ENCODE measurements around the gene RPL27. TPM values are rescaled to one million over a fixed set of nuclear protein-coding genes. Genes with fewer than 3 reads are reported as not detected.

RPL27 gene
- total RNA-seq, 4 donors from 2014 or later: 635 to 7,543 (median 1,847) TPM

DNA sequence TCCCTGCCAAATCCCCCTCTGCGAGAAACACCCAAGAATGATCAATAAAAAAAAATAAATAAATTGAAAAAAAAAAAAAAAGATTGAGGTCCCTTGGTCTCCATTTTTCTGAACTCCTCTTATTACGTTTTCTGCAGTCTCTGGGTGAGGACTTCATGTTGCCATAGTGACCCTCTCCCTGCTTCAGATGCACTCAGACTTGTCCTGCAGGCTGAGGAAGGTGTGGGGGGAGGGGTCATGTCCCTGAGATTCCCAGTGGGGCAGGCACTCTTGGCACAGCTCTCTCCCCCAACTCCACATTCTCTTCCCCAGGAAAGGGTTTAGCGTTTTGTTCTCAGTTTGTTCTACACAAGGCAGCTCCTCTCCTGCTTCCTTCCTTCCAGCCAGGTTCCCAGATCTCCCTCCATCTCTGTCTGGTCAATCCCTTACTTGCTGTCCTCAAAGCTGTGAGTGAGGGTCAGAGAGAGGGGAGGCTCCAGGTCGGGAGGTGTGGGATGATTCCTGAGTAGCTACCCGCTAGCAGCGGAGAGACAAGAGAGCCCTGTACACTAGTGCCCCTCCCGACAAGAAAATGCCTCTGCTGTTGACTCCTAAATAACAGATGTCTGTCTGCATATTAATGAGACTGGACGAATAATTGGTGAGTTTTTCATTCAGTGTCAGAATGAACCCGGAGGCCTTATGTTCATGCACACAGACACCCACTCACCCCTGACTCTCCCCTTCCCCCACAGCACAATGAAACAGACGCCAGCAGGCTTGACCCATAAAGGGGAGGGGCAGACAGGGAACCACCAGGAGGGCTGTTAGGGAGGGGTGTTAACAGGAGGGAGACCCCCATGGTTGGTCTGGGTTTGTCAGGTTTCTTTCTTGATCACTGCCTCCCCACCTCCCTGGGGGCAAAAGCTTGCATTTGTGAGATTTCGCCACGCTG is 36.0 kb downstream of the RPL27 start:
- Histone ChIP-seq H3K36me3 (no peaks in the 10 kb centered on the region), H3K4me1 (no peaks in the 10 kb centered on the region), H3K9me3 (no peaks in the 10 kb centered on the region), H3K4me3 (no peak overlapping the region), H3K27me3 (no peaks in the 10 kb centered on the region), H3K27ac (no peak overlapping the region)
- intact Hi-C loops (cut with DNase I; ENCODE audit: low total_unique reads): no loop called here
- DNase-seq: no peak
- TF ChIP-seq POLR2A (IDR thresholded peaks at IDR 0.05): no peak
- TF ChIP-seq, protein P1, sequence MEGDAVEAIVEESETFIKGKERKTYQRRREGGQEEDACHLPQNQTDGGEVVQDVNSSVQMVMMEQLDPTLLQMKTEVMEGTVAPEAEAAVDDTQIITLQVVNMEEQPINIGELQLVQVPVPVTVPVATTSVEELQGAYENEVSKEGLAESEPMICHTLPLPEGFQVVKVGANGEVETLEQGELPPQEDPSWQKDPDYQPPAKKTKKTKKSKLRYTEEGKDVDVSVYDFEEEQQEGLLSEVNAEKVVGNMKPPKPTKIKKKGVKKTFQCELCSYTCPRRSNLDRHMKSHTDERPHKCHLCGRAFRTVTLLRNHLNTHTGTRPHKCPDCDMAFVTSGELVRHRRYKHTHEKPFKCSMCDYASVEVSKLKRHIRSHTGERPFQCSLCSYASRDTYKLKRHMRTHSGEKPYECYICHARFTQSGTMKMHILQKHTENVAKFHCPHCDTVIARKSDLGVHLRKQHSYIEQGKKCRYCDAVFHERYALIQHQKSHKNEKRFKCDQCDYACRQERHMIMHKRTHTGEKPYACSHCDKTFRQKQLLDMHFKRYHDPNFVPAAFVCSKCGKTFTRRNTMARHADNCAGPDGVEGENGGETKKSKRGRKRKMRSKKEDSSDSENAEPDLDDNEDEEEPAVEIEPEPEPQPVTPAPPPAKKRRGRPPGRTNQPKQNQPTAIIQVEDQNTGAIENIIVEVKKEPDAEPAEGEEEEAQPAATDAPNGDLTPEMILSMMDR (IDR thresholded peaks at IDR 0.05): no peak

DNA sequence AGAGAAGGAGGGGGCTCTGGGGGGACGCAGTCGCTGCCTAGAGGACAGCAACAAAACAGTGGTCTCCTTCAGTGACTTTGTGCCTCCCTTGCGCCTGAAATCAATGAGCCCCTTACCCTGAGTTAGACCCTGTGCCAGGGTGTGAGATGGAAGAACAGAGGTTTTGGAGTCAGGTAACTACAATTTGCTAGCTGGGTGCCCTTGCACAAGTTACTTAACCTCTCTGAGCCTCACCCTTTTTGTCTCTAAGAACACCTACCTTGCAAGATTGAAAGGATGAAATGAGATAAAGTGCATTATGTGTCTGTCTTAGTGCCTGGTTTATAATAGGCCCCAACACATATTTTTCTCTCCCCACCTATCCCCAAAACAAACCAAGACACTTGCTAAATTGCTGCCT is 36.7 kb downstream of the RPL27 start:
- no peak overlapping the region for H3K4me3 ChIP-seq
- H3K4me1 ChIP-seq: no peaks in the 10 kb centered on the region
- H3K9me3 ChIP-seq: no peaks in the 10 kb centered on the region
- no peaks in the 10 kb centered on the region for H3K36me3 ChIP-seq
- no peak for DNase-seq
- no peak overlapping the region for H3K27ac ChIP-seq
- no peaks in the 10 kb centered on the region for H3K27me3 ChIP-seq
- no peak for TF ChIP-seq POLR2A (IDR thresholded peaks at IDR 0.05)
- TF ChIP-seq, protein P1 (IDR thresholded peaks at IDR 0.05): no peak
- intact Hi-C loops (cut with DNase I; ENCODE audit: low total_unique reads): no loop called here

DNA sequence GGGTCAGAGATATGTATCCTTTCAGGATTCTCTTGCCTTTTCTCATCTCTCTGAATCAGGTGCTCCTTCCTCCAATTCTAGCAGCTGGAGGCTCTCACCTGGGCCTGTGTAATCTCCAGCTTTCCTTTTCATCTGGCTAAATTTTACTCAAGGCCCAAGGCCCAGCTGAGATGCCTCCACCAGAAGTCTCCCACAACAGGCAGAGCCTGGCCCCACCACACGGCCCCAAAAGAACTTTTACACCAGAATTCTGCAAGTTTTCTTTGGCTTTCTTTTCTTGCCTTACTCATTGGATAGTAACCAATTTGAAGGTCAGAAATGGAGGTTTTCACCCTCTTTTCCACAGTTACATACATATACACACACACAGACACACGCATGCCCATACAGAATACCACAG is 41.4 kb downstream of the RPL27 start:
- intact Hi-C loops (cut with DNase I; ENCODE audit: low total_unique reads): no loop called here
- Histone ChIP-seq H3K27me3 (no peaks in the 10 kb centered on the region), H3K4me3 (no peak overlapping the region), H3K36me3 (no peaks in the 10 kb centered on the region), H3K27ac (no peak overlapping the region), H3K4me1 (no peaks in the 10 kb centered on the region), H3K9me3 (no peaks in the 10 kb centered on the region)
- TF ChIP-seq, protein P1 (IDR thresholded peaks at IDR 0.05): no peak
- no peak for TF ChIP-seq POLR2A (IDR thresholded peaks at IDR 0.05)
- no peak for DNase-seq

DNA sequence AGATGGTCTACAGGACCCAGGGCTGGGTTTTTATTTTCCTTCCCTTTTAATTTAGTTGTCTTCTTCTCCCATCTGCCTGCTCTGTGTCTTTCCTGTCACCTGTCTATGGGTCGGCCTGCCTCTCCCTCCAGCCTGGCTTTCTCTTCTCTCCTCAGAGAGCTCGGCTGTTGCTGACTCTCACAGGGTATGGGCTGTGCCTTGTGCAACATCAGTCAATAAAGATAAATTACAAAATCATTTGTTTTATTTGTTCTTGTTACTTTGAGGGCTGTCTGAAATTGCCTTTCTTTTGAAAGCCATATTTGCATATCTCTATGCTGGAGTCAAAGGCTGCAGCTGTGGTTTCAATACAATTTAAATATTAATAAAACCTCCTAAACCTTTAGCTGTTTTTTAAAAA is 42.4 kb downstream of the RPL27 start:
- no peak for DNase-seq
- Histone ChIP-seq H3K4me3 (no peak overlapping the region), H3K9me3 (no peaks in the 10 kb centered on the region), H3K27me3 (no peaks in the 10 kb centered on the region), H3K4me1 (no peaks in the 10 kb centered on the region), H3K27ac (no peak overlapping the region), H3K36me3 (no peaks in the 10 kb centered on the region)
- no peak for TF ChIP-seq POLR2A (IDR thresholded peaks at IDR 0.05)
- TF ChIP-seq, protein P1 (IDR thresholded peaks at IDR 0.05): no peak
- intact Hi-C loops (cut with DNase I; ENCODE audit: low total_unique reads): no loop called here

DNA sequence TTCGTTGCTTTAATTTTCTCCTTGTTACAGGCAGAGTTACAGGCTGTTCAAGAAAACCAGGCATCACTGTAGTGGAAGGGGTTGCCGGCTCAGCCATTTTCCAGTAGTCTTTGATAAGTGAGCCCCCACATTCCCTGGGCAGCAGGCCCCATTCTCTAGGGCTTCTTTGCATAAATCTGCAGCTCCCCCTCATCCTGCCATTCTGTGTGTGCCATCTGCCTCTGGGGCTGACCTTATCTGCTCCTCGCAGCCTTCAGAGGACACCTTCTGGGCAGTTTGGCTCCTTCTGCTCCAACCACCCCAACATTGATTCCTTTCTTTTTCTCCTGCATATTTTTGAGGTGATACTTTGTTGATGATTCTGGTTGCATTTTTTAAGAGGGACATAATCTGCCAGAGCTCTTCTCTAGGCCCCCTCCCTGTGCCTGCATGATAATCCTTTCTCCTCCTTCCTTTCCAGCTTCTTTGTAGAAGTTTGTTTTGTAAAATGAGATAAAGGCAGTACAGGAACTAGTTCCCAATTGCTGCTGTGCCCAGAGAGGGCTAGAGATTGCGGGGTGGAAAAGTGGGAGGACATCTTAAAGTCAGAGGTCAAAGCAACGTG is 43.9 kb downstream of the RPL27 start:
- no peaks in the 10 kb centered on the region for H3K4me1 ChIP-seq
- intact Hi-C loops (cut with DNase I; ENCODE audit: low total_unique reads): no loop called here
- H3K9me3 ChIP-seq: no peaks in the 10 kb centered on the region
- no peak for TF ChIP-seq POLR2A (IDR thresholded peaks at IDR 0.05)
- TF ChIP-seq, protein P1 (IDR thresholded peaks at IDR 0.05): no peak
- H3K4me3 ChIP-seq: no peak overlapping the region
- DNase-seq: no peak
- peak overlapping the region in 1 of 2 donors; percentile 26 for H3K27ac ChIP-seq
- no peaks in the 10 kb centered on the region for H3K36me3 ChIP-seq
- no peaks in the 10 kb centered on the region for H3K27me3 ChIP-seq
